LoVo (cell line): ENCODE data around the gene SPSB1.

Experiments used
- DNase-seq: peaks from one replicate; pipeline ENCODE4 v3.0.0-alpha.2; 2016; ENCODE audit warnings: low spot score

The SPSB1 gene

DNA sequence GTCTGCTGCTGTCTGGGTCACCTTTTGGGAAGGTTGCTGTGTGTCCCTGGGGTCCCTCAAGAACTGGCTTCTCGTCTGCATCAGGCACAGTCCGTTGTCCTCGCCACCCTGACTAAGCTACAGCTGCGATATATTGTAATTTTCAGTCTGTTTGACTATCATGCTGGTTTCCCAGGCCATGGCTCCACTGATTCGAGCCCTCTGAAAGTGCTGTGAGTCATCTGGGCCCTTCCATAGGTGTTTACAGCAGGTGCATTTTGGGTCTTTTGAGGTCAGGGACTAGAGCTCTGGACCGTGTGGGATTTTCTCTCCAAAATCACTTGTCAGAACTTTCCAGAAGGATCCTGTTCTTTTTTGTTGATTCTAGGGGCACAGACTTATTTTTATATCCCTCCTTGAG lies 52.8 kb downstream of the SPSB1 start:
- DNase-seq, result no peak

DNA sequence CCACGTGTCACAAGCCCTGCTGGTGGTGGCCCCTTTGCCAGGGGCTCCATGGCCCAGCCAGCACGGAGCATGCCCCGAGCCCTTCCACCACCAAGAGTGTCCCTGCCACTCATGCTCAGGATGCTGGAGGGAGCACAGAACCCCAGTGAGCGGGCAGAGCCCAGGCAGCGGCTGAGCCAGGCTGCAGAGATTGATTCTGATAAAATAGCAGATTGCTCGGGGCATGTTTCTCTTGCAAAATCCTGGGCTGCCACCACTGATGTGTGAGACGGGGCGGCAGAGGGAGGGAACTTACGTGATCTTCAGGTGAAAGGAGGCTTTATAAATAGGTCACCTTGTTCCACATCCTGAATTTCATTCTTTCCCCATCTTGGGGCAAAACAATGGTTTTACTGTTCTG lies 53.2 kb downstream of the SPSB1 start:
- DNase-seq, result no peak

DNA sequence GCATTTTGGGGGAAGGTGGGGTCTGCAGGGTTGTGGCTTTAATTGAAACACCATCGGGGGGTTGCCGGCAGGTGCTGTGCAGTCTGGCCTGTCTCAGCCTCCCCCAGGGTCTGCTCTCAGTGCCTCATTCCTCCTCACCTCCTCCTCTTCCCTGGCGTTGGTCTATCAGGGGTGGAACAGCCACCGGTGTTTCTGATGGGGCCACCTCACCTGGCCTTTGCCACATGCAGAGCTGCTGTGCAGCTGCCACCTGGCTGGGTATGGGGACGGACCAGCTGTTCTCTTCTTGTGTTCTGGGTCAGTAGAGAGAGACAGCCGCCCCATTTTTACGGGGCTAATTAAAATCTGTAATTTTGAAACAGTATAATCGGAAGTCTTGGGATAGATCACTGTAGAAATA lies 53.9 kb downstream of the SPSB1 start:
- no peak for DNase-seq

DNA sequence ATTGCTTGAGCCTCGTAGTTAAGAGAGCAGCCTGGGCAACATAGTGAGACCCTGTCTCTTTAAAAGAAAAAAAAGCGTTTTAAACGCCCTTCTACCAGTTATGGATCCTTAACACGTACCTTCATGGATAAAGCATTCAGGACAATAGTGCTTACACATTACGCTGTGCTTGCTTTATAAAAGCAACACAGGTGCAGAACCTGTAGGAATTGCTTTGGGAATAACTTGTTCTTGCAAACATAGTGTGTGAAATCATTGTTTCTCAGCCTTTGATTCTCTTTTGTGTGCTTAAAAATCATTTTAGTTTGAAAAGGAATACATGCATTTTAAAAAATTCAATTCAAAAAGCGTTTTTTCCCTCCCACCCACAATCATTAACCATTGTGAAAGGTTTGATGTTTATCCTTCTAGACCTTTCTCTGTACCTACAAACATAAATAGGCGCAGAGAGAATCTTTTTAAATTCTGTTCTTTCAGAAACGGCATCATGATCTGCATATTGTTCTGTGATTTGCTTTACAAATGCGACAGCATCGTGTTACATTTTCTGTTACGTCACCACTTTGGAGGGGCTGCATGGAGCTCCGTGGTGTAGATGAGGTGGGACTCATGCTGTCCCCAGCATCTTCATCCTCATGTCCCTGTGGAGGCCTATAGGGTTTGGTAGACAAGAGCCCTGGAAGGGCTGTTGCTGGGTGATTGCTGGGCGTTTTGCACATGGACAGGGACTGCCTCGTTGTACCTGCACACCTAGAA lies 54.6 kb downstream of the SPSB1 start:
- no peak for DNase-seq

DNA sequence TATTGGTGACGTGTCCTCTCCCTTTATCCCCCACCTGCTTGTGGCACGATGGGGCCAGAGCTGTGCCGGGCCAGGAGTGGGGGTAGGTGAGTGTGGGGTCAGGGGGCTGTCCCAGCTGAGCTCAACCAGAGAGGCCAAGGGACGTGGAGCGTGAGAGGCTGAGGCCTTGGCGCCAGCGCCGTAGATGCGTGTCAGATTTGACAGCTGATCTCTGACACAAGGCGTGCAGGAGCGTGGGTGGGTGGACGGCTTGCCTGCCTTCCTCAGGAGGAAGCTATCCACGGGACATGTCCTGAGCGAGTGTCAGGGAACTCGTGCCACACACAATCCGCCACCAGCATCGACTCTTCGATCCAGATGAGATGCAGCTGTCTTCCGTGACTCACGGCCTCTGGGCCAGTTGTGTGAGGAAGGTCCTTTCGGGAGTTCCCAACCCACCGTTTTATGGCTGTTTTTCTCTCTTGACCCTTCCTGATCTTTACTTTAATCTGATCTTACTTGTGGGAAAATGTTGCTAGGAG lies 56.7 kb downstream of the SPSB1 start:
- DNase-seq, result no peak

DNA sequence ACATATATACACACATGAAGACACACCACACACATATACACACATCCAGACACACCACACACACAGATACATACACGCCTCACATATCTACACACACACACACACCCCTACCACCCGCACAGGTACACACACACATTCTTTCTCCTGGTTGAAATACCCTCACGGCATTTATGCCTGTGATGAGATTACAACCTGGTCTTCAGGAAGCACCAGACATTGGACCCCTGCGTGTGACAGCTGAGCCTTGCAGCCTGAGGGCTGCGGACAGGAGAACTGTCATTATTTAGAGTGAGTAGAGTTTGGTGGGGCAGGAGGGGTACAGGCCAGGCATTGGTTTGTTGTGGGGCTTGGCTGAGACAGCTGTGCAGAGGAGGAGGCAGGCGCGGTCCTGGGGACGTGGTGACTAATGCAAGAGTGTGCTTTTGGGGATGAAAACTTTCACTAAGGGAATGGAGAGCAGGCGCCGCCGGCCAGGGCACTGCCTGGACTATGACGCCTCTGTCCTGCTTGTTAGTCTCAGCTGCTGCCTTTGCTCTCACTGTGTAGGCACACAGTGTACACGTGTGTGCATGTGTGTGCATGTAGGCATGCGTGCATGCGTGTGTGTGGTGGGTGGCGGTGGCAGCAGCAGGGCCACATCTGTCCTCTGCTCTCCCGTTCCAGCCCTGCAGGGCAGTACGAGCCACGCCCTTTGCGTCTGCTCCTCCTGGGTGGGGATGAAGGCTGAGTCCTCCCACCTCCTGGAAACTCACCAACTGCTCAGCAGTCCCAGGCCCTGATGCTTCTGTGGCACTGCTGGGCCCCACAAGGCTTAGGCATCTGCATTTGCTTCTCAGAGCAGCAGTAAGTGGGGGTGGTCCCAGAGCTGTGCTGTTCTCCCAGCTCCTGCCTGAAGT lies 57.6 kb downstream of the SPSB1 start:
- DNase-seq, result no peak

DNA sequence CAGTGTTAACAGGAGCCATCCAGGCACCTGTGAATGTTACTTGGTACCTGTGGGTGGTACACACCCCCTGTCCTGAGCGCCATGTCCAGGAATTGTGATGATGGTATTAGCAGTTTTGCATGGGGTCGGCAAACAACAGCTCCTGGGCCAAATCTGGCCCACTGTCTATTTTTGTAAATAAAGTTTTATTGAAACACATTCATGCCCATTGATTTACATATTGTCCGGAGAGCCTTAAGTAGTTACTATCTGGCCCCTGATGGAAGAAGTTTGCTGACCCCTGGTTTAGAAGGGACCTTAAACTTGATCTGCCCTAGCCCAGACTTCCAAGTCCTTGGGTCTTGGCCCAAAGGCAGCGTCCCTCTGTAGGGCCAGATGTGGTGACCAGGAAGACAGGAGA lies 58.3 kb downstream of the SPSB1 start:
- DNase-seq, result no peak

DNA sequence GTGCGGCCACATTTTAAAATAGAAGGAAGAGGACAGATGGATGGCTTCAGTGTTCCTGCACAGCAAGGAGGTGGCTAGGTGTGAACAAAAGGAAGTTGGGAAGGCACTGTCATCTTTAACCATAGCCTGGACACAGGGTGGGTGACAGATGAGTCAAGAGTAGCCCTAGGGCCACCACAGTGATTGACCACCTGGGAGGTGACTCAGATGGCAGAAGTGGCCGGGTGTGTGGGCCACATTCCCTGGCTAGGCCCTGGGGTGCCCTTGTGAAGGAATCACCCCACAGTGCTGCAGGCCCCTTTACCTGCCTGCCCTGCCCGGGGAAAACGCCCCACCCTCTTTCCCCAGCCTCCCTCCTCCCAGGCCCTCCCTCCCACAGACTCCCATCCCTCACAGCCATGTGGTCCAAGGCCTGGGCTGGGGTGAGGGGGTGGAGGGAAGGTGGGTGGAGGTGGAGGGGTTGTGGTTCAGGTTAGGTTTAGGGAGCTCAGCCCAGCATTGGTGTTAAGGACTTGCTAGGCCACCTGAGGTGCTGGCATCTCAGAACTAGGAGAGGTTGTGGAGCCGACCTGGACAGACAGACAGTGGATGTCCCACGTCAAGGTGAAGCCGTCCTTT lies 59.1 kb downstream of the SPSB1 start:
- DNase-seq, result no peak

DNA sequence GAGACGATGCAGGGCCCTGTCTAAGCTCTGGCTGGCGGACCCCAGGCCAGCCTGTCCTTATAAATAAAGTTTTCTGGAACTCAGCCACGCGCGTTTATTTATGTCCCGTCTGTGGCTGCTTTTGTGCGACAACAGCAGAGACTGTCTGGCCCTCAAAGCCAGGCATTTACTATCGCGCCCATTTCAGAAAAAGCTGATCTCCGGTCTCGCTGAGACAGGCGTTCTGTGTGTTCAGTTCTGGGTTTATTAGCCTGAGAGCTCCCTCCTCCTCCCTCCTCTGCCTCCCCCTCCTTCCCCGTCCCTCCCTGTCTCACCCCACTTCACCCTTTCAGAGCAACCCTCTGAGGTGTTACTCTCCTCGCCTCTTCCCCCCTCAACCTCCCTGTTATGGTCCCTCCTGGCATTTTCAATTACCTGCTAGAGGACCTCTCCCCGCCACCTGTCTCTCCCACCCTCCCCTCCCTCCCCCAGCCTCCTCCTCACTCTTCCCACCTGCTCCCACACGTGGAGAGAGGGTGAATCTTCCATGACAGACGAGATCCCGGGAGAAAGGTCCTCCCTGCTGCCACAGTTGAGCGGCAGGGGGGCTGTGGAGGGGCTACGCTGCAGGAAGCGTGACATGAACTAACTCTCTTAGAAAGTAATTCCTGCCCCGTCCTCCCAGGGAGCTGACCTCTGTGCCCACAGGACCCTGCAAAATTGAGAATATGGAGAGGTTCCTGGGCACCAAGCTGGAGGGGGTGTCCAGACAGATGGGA lies 59.9 kb downstream of the SPSB1 start:
- DNase-seq, result no peak

DNA sequence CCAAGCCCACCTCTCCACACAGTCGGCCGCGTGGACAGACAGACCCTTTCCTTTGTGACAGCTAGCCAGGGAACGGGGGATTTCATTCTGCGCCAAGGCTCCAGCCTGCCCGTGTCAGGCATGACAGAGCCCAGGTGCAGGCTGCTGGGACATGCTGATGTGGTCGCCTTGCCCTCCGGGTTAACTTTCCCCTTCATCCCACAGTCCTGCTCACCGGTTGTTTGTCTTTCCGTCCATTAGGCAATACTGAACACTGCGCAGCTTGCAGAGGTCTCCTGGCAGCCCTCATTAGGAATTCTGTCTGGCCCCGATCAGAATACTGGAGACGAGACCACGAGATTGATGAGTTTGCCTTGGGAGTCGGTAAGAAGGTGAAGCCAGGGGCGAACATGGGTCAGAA lies 62.8 kb downstream of the SPSB1 start:
- DNase-seq, result no peak

DNA sequence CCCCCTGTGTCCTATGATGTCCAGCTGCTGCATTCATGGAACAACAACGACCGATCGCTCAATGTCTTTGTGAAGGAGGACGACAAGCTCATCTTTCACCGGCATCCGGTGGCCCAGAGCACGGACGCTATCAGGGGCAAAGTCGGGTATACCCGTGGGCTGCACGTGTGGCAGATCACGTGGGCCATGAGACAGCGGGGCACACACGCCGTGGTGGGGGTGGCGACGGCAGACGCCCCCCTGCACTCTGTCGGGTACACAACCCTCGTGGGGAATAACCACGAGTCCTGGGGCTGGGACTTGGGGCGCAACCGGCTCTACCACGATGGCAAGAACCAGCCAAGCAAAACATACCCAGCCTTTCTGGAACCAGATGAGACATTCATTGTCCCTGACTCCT lies 63.3 kb downstream of the SPSB1 start:
- no peak for DNase-seq

DNA sequence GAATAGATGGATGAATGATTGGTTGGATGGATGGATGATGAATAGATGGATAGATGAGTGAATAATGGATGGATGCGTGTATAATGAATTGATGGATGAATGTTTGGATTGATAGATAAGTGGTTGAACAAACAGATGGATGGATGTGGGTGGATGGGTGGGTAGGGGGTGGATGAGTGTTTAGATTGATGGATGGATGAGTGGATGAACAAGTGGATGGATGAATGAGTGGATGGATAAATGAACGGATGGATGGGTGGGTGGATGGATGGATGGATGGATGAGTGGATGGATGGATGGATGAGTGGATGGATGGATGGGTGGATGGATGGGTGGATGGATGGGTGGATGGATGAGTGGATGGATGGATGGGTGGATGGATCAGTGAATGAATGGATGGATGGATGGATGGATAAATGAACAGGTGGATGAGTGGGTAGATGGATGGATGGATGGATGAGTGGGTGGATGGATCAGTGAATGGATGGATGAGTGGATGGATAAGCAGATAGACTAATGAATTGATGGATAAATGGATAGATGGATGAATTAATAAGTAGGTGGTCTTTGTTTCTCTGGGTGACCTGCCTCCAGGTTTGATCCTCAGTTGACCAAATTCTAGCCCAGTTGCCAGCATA lies 64.3 kb downstream of the SPSB1 start:
- DNase-seq, result no peak

DNA sequence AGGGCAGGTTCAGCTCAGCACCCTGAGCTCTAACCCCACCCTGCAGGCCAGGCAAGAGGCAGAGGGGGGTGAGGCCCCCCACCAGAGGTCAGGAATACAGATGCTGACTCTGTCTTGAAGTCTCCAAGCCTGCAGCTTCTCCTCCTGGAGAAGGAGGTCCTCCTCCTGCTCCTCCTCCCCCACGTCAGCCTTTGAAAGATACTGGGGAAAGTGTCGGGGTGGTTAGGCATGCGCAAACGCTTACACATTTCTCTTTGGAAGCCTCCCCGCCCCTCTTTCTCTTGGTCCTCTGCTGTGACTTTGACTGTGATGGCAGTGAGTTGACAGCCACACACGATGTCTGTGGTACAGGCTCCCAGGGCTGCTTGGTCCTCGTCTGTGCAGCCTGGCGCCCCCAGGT lies 65.3 kb downstream of the SPSB1 start:
- no peak for DNase-seq

DNA sequence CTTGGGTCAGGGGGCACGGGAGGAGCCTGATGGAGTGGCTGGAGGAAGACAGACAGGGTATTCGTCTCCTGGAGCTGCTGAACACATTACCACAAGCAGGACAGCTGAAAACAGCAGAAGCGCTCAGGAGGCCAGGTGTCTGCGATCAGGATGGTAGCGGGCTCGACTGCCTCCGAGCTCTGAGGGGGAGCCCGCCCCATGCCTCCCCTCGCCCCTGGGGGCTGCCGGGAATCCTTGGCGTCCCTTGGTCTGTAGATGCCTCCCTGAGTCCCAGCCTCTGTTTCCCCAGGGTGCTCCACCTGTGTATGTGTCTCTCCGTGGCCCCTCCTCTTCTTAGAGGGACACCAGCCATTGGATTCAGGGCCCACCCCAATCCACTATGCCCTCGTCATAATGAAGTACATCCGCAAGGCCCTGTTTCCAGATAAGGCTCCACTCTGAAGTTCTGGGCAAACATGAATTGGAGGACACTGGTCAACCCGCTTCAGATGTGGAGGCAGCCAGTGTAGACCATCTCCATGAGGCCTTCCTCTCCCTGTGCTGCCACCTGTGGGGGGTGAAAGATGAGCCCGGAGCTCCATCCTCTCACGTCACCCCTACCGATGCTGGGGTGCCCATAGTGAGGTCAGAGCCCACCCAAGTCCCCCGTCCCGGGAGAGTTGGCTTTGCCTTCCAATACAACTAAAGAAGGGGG lies 67.8 kb downstream of the SPSB1 start:
- no peak for DNase-seq

DNA sequence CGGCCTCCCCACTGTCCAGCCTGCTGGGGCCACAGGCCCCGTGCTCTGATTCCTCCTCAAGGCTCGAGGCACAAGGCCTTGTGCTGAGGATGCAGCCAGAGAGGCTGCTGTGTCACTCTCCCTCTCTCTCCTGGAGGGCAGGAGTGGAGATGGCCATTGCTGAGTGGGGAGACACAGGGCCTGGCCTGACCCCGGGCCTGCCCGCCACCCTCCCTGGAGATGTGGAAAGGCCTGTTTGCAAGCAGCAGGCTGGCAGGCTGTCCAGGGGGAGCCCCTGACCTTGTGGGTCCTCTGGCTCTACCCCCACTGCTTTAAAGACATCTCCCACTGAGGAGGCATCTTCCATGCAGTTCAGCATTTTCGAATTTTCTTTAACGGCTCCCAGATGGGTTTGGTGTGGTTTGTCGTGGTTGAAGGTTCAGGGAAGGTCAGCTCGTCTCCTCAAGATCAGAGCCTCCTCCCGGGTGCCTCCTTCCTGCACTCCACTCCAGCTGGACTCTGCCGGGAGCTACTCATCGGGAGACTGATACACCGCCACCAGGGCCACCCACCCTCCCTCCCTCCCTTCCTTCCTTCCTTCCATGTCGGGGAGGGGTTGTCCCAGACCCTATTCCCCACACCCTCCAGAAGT lies 69.1 kb downstream of the SPSB1 start:
- DNase-seq, result no peak

DNA sequence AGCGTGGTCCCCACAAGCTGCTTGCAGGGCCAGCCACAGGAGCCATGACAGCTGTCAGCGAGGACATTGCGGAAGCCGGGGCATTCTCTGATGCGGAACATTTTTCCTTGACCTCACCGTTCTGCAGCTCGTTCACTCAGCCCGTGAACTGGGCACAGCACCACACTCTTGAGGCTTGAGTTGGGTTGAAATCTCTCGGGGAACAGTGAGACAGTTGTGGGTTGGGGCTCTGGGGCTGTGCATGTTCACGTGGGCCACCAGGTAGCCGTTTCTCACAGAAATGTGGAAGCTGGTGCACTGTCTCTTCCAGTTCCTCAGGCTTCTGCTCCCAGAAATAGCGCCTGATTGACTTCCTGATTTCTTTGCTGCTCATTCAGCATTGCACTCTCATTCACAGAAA lies 69.8 kb downstream of the SPSB1 start:
- no peak for DNase-seq

DNA sequence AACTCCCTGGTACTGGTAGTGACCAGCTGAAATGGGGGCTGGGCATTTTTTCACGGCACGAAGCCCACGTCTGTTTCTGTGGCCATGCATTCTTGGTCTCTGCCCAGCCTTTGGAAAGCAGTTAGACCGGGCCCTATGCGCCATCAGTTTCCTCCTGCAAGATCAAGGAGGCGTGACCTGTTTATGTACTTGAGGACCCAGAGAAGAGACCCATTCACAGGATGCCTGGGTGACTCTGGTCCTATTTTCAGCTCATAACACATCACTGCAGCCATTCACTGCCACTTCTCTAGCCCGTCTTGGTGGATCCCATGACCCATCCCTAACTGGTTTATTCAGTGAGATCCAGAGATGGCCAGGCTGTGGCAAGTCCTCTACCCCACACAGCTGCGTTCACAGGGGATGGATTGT lies 70.4 kb downstream of the SPSB1 start:
- DNase-seq, result no peak

DNA sequence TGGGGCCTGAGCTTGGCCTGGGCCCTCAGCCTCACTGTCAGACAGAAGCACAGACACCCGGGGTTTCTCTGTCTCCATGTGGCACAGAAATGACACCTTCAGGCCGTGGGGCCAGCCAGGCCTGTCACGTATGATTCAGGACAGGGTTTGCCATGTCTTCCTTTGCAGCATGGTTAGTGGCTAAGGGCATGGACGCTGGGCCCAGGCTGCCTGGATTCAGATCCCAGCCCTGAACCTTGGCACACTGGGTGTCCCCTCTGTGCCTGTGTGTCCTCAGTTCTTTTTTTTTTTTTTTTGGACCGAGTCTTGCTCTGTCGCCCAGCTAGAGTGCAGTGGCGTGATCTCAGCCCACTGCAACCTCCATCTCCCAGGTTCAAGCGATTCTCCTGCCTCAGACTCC lies 73.6 kb downstream of the SPSB1 start:
- no peak for DNase-seq

DNA sequence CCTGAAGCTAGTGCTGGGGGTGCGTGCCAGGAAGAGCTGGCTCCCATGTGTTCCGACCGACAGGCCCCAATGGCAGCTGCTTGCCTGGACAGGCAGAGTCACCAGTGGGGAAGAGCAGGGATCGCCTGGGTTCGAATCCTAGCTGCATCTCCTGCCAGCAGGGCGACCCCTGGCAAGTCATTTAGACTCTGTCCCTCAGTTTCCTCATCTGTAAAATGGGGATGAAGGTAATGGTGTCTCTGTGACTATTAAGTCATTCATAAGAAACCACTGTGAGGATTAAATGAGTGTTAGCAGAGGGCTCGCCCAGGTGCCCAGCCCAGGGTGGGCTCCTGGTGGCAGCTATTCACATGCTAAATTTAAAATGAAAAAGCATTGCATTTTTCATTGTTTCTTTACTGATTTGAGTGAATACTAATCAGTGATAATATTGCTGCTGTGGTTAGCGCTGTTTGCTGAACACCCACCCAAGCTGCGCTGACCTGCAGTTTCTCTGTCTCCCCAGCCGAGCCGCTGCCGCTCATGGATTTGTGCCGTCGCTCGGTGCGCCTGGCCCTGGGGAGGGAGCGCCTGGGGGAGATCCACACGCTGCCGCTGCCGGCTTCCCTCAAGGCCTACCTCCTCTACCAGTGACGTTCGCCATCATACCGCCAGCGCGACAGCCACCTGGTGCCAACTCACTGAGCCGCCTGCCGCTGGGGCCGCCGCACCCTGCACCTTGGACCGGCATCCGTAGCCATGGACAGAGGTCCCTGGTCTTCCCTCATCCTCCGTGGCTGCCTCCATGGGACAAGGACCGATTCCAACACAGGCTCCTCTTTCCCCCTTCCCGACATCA lies 74.5 kb downstream of the SPSB1 start:
- no peak for DNase-seq

DNA sequence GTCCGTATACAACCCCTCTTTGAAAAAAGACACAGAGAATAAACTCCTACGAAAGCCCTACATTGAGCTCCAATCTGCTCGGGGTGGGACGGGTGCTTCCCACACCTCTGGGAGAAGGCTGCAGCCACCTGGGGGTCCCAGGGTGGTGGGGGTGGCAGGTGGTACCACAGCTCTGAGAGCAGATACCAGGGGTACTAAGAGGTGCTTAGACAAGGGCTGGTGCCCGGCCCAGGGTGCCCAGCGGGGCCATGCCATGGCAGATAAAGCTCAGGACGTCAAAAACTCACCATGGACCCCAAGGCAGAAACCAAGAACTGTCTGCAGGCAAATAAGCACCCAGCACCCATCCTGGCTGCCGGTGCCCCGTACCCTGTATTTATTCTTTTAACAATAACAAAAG lies 75.1 kb downstream of the SPSB1 start:
- DNase-seq, result no peak
